H1 (cell line): ENCODE results near the gene AVL9. TPM values are rescaled to one million over a fixed set of nuclear protein-coding genes. Genes with fewer than 3 reads are reported as not detected.

Experiments
- CTCF ChIA-PET: fragments of 300-600 bp; sonication (Branson Sonifier 250); formaldehyde crosslinking; loops from one replicate; lab custom pipeline; 2021; ENCODE audit not compliant: partially characterized antibody; lab: Charles Lee
- POLR2A ChIA-PET: fragments of 300-600 bp; sonication (Branson Sonifier 250); formaldehyde crosslinking; loops from one replicate; lab custom pipeline; 2021; ENCODE audit warnings: inconsistent platforms; ENCODE audit not compliant: partially characterized antibody; lab: Charles Lee
- DNase-seq, 2 experiments: peaks; one replicate each; pipeline versions ENCODE4 v3.0.0 to v3.0.0-alpha.2; 2010 to 2022; ENCODE audit warnings: low spot score in 2 of 2, low read depth in 1 of 2, mixed read lengths in 1 of 2
- FAIRE-seq: peaks from 2 replicates; lab custom pipeline; 2011; peaks lifted over from hg19 to GRCh38; lab: Jason Lieb, UNC
- H2AFZ ChIP-seq: 2 replicates; pipeline ENCODE4 v1.8.1; 2012; ENCODE audit warnings: low read length, inconsistent platforms
- H2AK5ac ChIP-seq: 2 replicates; pipeline ENCODE4 v1.6.1; 2013; ENCODE audit warnings: low read depth, low read length
- H2BK120ac ChIP-seq: replicated peaks from 2 replicates; pipeline ENCODE3; 2013; ENCODE audit warnings: low read depth, low read length, inconsistent platforms
- H2BK12ac ChIP-seq: 2 replicates; pipeline ENCODE4 v1.6.1; 2013; ENCODE audit warnings: low read depth, low read length
- H2BK15ac ChIP-seq: 2 replicates; pipeline ENCODE4 v1.6.1; 2013; ENCODE audit warnings: low read length
- H2BK20ac ChIP-seq: 2 replicates; pipeline ENCODE4 v1.6.1; 2013; ENCODE audit warnings: low read length
- H2BK5ac ChIP-seq: 2 replicates; pipeline ENCODE4 v1.6.1; 2013; ENCODE audit warnings: low read depth, low read length
- H3K14ac ChIP-seq: 2 replicates; pipeline ENCODE4 v1.6.1; 2013; ENCODE audit warnings: inconsistent platforms; ENCODE audit not compliant: insufficient read length
- H3K18ac ChIP-seq: 2 replicates; pipeline ENCODE4 v1.6.1; 2013; ENCODE audit warnings: low read length; ENCODE audit errors: extremely low read depth
- H3K23ac ChIP-seq: 2 replicates; pipeline ENCODE4 v1.6.1; 2013; ENCODE audit warnings: inconsistent platforms; ENCODE audit not compliant: insufficient read length
- H3K23me2 ChIP-seq: 2 replicates; pipeline ENCODE4 v1.6.1; 2013; ENCODE audit warnings: low read depth, low read length
- H3K27ac ChIP-seq: 2 replicates; pipeline ENCODE4 v1.6.1; 2011; ENCODE audit warnings: low read depth, low read length, inconsistent platforms
- H3K27me3 ChIP-seq, 4 experiments: replicated peaks in 1 of 4; 1 replicate in 1 of 4; 2 replicates in 3 of 4; pipeline versions ENCODE4 v1.6.1 to v1.8.1; 2011 to 2013; ENCODE audit warnings: low read length in 3 of 4, mild to moderate bottlenecking in 3 of 4, inconsistent platforms in 2 of 4, mixed read lengths in 2 of 4, moderate library complexity in 1 of 4; ENCODE audit not compliant: control insufficient read depth in 3 of 4, insufficient read depth in 3 of 4; ENCODE audit errors: extremely low read depth in 1 of 4
- H3K36me3 ChIP-seq, 4 experiments: 2 replicates each; pipeline versions ENCODE4 v1.6.1 to v1.8.1; 2011 to 2013; ENCODE audit warnings: mild to moderate bottlenecking in 4 of 4, low read length in 3 of 4, moderate library complexity in 2 of 4, control low read depth in 1 of 4, inconsistent platforms in 1 of 4; ENCODE audit not compliant: insufficient read depth in 4 of 4, control insufficient read depth in 2 of 4
- H3K4ac ChIP-seq: replicated peaks from 2 replicates; pipeline ENCODE3; 2013; ENCODE audit warnings: low read length, low read depth, mixed read lengths, inconsistent platforms; ENCODE audit not compliant: insufficient read length
- H3K4me1 ChIP-seq, 4 experiments: replicated peaks in 1 of 4; 1 replicate in 1 of 4; 2 replicates in 3 of 4; pipeline versions ENCODE4 v1.6.1 to v1.8.1; 2011 to 2013; ENCODE audit warnings: low read length in 3 of 4, inconsistent platforms in 2 of 4, mixed read lengths in 1 of 4; ENCODE audit not compliant: insufficient read depth in 4 of 4, control insufficient read depth in 3 of 4
- H3K4me2 ChIP-seq, 2 experiments: 2 replicates each; pipeline versions ENCODE4 v1.6.1 to v1.8.1; 2011 to 2013; ENCODE audit warnings: low read depth in 2 of 2, low read length in 2 of 2, control low read depth in 1 of 2, inconsistent platforms in 1 of 2, mild to moderate bottlenecking in 1 of 2; ENCODE audit not compliant: insufficient read depth in 1 of 2
- H3K4me3 ChIP-seq, 4 experiments: fragments of 200-600, 300-600 bp in 1 of 4; sonication (generic), shearing (Covaris generic), sonication (Bioruptor Twin) in 1 of 4; 2 replicates each; pipeline versions ENCODE4 v1.5.1 to v1.8.1; 2011 to 2016; ENCODE audit warnings: low read length in 4 of 4, low read depth in 3 of 4, control low read depth in 2 of 4, inconsistent platforms in 2 of 4, mild to moderate bottlenecking in 2 of 4, mixed read lengths in 1 of 4, moderate library complexity in 1 of 4; ENCODE audit not compliant: insufficient read depth in 2 of 4; ENCODE audit errors: extremely low read depth in 1 of 4
- H3K56ac ChIP-seq: replicated peaks from 2 replicates; pipeline ENCODE3; 2013; ENCODE audit warnings: low read depth, mild to moderate bottlenecking, mixed read lengths, low read length, inconsistent platforms; ENCODE audit not compliant: insufficient read length
- H3K79me1 ChIP-seq: 2 replicates; pipeline ENCODE4 v1.6.1; 2013; ENCODE audit warnings: low read depth, low read length, control low read depth
- H3K79me2 ChIP-seq, 2 experiments: 2 replicates each; pipeline versions ENCODE4 v1.6.1 to v1.8.1; 2012 to 2013; ENCODE audit warnings: low read length in 2 of 2, mild to moderate bottlenecking in 2 of 2, inconsistent platforms in 1 of 2; ENCODE audit not compliant: insufficient read depth in 2 of 2, control insufficient read depth in 1 of 2
- H3K9ac ChIP-seq, 4 experiments: replicated peaks in 1 of 4; 1 replicate in 1 of 4; 2 replicates in 3 of 4; pipeline versions ENCODE4 v1.6.1 to v1.8.1; 2011 to 2013; ENCODE audit warnings: low read depth in 3 of 4, low read length in 3 of 4, control low read depth in 2 of 4, mild to moderate bottlenecking in 2 of 4, moderate library complexity in 2 of 4, inconsistent platforms in 1 of 4; ENCODE audit errors: extremely low read depth in 1 of 4
- H3K9me3 ChIP-seq, 2 experiments: 2 replicates each; pipeline versions ENCODE4 v1.6.1 to v1.8.1; 2012 to 2013; ENCODE audit warnings: mild to moderate bottlenecking in 2 of 2, moderate library complexity in 2 of 2, control low read depth in 1 of 2, inconsistent platforms in 1 of 2, low read depth in 1 of 2, low read length in 1 of 2, mixed read lengths in 1 of 2; ENCODE audit not compliant: insufficient read depth in 2 of 2
- H4K20me1 ChIP-seq, 2 experiments: replicated peaks in 1 of 2; 2 replicates each; pipeline versions ENCODE3 to v1.8.1; 2011 to 2013; ENCODE audit warnings: inconsistent platforms in 2 of 2, low read length in 2 of 2, mild to moderate bottlenecking in 1 of 2; ENCODE audit not compliant: insufficient read depth in 2 of 2, control insufficient read depth in 1 of 2
- H4K5ac ChIP-seq: 2 replicates; pipeline ENCODE4 v1.6.1; 2013; ENCODE audit warnings: low read length, low read depth, mixed read lengths, inconsistent platforms; ENCODE audit not compliant: insufficient read length
- H4K8ac ChIP-seq: 2 replicates; pipeline ENCODE4 v1.8.0; 2013; ENCODE audit warnings: mild to moderate bottlenecking, moderate library complexity, low read length, inconsistent platforms; ENCODE audit not compliant: insufficient read depth; ENCODE audit errors: extremely low read depth
- H4K91ac ChIP-seq: replicated peaks from 2 replicates; pipeline ENCODE3; 2013; ENCODE audit warnings: low read length, mixed read lengths, inconsistent platforms; ENCODE audit not compliant: insufficient read length
- CREB1 ChIP-seq: IDR thresholded peaks from 2 replicates; pipeline ENCODE4 v1.6.1; 2012; ENCODE audit warnings: inconsistent platforms
- CTBP2 ChIP-seq: IDR thresholded peaks from 2 replicates; pipeline ENCODE4 v1.7.0; 2011; ENCODE audit warnings: borderline replicate concordance, mild to moderate bottlenecking, moderate library complexity, mixed read lengths, low read length; ENCODE audit not compliant: insufficient read depth, insufficient read length
- EGR1 ChIP-seq: IDR thresholded peaks from 2 replicates; pipeline ENCODE4 v1.6.1; 2011; ENCODE audit warnings: low read depth, low read length, borderline replicate concordance
- EZH2 ChIP-seq: fragments of 200-600 bp; sonication (generic); IDR thresholded peaks from 2 replicates; pipeline ENCODE4 v1.7.1; 2012; ENCODE audit warnings: low read depth, mild to moderate bottlenecking, moderate library complexity, low read length, inconsistent platforms; ENCODE audit not compliant: severe bottlenecking
- GABPA ChIP-seq: IDR thresholded peaks from 2 replicates; pipeline ENCODE4 v1.6.1; 2011; ENCODE audit warnings: mild to moderate bottlenecking, low read length, moderate library complexity, borderline replicate concordance; ENCODE audit not compliant: insufficient read depth
- JUN ChIP-seq: IDR thresholded peaks from 2 replicates; pipeline ENCODE4 v1.6.1; 2011; ENCODE audit warnings: low read depth, mild to moderate bottlenecking, improper control_type of control experiment, low read length
- MAFK ChIP-seq: IDR thresholded peaks from 2 replicates; pipeline ENCODE4 v1.6.1; 2012; ENCODE audit warnings: low read depth, mild to moderate bottlenecking, improper control_type of control experiment, low read length
- SIRT6 ChIP-seq: IDR thresholded peaks from one replicate; pipeline ENCODE4 v1.7.1; 2012; ENCODE audit warnings: low read length, inconsistent platforms
- SP2 ChIP-seq: IDR thresholded peaks from 2 replicates; pipeline ENCODE4 v1.6.1; 2012; ENCODE audit warnings: mild to moderate bottlenecking, low read length, inconsistent platforms
- SRF ChIP-seq: IDR thresholded peaks from 2 replicates; pipeline ENCODE4 v1.6.1; 2011; ENCODE audit warnings: mild to moderate bottlenecking, low read depth, low read length, moderate library complexity
- TCF12 ChIP-seq: IDR thresholded peaks from 2 replicates; pipeline ENCODE4 v1.6.1; 2011; ENCODE audit warnings: low read depth, mild to moderate bottlenecking, low read length
- ZNF274 ChIP-seq: IDR thresholded peaks from 2 replicates; pipeline ENCODE4 v1.7.0; 2012; ENCODE audit warnings: low read length, borderline replicate concordance; ENCODE audit errors: extremely low read depth
- WGBS, 2 experiments: shearing (Covaris generic) in 1 of 2; methylation state at CpG; one replicate each; pipeline versions ENCODE4 v1.1.6 to v1.1.7; 2013 to 2015; ENCODE audit warnings: low lambda C conversion rate in 2 of 2, mixed read lengths in 2 of 2, inconsistent platforms in 1 of 2, low coverage in 1 of 2, missing lambda C conversion rate in 1 of 2; ENCODE audit not compliant: insufficient replicate concordance in 2 of 2, insufficient coverage in 1 of 2, insufficient read length in 1 of 2; ENCODE audit errors: extremely low coverage in 1 of 2, missing lambda C conversion rate in 1 of 2; 5-methylcytosine and 5-hydroxymethylcytosine counted together
- polyA plus RNA-seq, 7 experiments: library from polyadenylated mRNA; depleted of rRNA in 3 of 7; stranded (reverse) in 5 of 7; unstranded in 2 of 7; fragments of >200 nt in 5 of 7; fragments of 200-250 nt in 2 of 7; gene quantifications; 1 replicate in 5 of 7; 2 replicates in 1 of 7; 4 replicates in 1 of 7; pipeline versions ENCODE4 v1.2.1 to v1.2.3, GENCODE V29; 2011 to 2013; ENCODE audit warnings: missing spikeins in 2 of 7, mixed read lengths in 2 of 7
- total RNA-seq: library from RNA; stranded (reverse); fragmentation: NEBNext Ultra II Directional; extraction: Animal tissue kit (Norgen Biotek cat#: 25700); gene quantifications from 2 replicates; pipeline ENCODE4 v1.2.1, GENCODE V29; 2021

The AVL9 gene
- total and polyA plus RNA-seq, 2 of the 8 experiments (the other 6 are each of a cell fraction or from before 2014, with no cell fraction given), result 15.5 to 42.1 TPM

- Histone ChIP-seq H3K14ac (no peak overlapping the region), H3K9me3 (peaks cover 55 to 64% of the 10 kb centered on the region in 2 experiments), H2BK120ac (no peak overlapping the region), H3K56ac (no peak overlapping the region), H3K4me3 (peak overlapping the region in 1 of 4 experiments; percentile 29; a peak in 1 of 8 replicates), H4K5ac (no peak overlapping the region), H3K4me2 (no peak overlapping the region), H3K27ac (no peak overlapping the region), H3K79me2 (peaks cover 0 to 57% of the 10 kb centered on the region in 2 experiments; a peak in 3 of 4 replicates), H3K27me3 (no peaks in the 10 kb centered on the region), H2BK12ac (no peak overlapping the region), H2AK5ac (no peak overlapping the region), H3K4ac (no peak overlapping the region), H4K8ac (no peak overlapping the region), H2AFZ (no peak overlapping the region), H3K36me3 (peaks cover 0 to 48% (median 21%) of the 10 kb centered on the region in 4 experiments; a peak in 6 of 8 replicates), H3K18ac (no peak overlapping the region), H2BK15ac (no peak overlapping the region), H3K79me1 (no peaks in the 10 kb centered on the region), H4K91ac (no peak overlapping the region), H4K20me1 (peaks cover 0 to 2% of the 10 kb centered on the region in 2 experiments), H3K9ac (no peak overlapping the region), H3K4me1 (peaks cover 0 to 3% (median 1%) of the 10 kb centered on the region in 4 experiments; a peak in 3 of 7 replicates), H3K23me2 (no peaks in the 10 kb centered on the region), H2BK5ac (no peak overlapping the region), H3K23ac (no peak overlapping the region), H2BK20ac (no peak overlapping the region)
- POLR2A ChIA-PET, result no interaction called here
- no peak for DNase-seq
- 94% methylated on average over 2 of the region's 2 CpGs; no CpG with 5 or more reads in 1 of the 2 experiments for WGBS, 2 experiments
- FAIRE-seq, result no peak
- CTCF ChIA-PET, result no interaction called here
- TF ChIP-seq JUN (no peak), ZNF274 (no peak), SIRT6 (no peak), GABPA (no peak), SRF (no peak), CTBP2 (no peak), MAFK (no peak), SP2 (no peak), CREB1 (no peak), EGR1 (no peak), TCF12 (no peak), EZH2 (no peak)
Measured at GRCh38 chr7:32519763-32520162, 24.5 kb downstream of the AVL9 start.
